BE2C (cell line): ENCODE data around the gene HOXC5.

Source experiments
- DNase-seq: peaks from one replicate; pipeline ENCODE4 v3.0.0-alpha.2; 2020
- H3K27me3 ChIP-seq: fragments of 250-450 bp; sonication (Bioruptor Pico); 2 replicates; pipeline ENCODE4 v1.5.1; 2020; ENCODE audit warnings: mild to moderate bottlenecking
- H3K36me3 ChIP-seq: fragments of 250-450 bp; sonication (Bioruptor Pico); 2 replicates; pipeline ENCODE4 v1.5.1; 2020; ENCODE audit warnings: mild to moderate bottlenecking
- H3K4me1 ChIP-seq: fragments of 250-450 bp; sonication (Bioruptor Pico); 2 replicates; pipeline ENCODE4 v1.5.1; 2020
- H3K4me3 ChIP-seq: 2 replicates; pipeline ENCODE4 v1.5.1; 2011; ENCODE audit warnings: low read depth, low read length
- H3K9me3 ChIP-seq: fragments of 250-450 bp; sonication (Bioruptor Pico); 2 replicates; pipeline ENCODE4 v1.5.1; 2020
- TF ChIP-seq, protein P1 (sequence below): IDR thresholded peaks from 2 replicates; pipeline ENCODE4 v1.5.1; 2012; ENCODE audit warnings: mild to moderate bottlenecking, low read depth, low read length

The HOXC5 gene

GRCh38 chr12:53994264-53995001, 38.4 kb upstream of the HOXC5 start:
- H3K36me3 ChIP-seq: no peaks in the 10 kb centered on the region
- no peaks in the 10 kb centered on the region for H3K9me3 ChIP-seq
- no peaks in the 10 kb centered on the region for H3K27me3 ChIP-seq
- TF ChIP-seq, protein P1, sequence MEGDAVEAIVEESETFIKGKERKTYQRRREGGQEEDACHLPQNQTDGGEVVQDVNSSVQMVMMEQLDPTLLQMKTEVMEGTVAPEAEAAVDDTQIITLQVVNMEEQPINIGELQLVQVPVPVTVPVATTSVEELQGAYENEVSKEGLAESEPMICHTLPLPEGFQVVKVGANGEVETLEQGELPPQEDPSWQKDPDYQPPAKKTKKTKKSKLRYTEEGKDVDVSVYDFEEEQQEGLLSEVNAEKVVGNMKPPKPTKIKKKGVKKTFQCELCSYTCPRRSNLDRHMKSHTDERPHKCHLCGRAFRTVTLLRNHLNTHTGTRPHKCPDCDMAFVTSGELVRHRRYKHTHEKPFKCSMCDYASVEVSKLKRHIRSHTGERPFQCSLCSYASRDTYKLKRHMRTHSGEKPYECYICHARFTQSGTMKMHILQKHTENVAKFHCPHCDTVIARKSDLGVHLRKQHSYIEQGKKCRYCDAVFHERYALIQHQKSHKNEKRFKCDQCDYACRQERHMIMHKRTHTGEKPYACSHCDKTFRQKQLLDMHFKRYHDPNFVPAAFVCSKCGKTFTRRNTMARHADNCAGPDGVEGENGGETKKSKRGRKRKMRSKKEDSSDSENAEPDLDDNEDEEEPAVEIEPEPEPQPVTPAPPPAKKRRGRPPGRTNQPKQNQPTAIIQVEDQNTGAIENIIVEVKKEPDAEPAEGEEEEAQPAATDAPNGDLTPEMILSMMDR: no peak
- DNase-seq: no peak
- H3K4me1 ChIP-seq: peaks cover 5% of the 10 kb centered on the region; the same call in 1 of the 2 replicates
- peak overlapping the region; percentile 56; the same call in 1 of the 2 replicates for H3K4me3 ChIP-seq

DNA sequence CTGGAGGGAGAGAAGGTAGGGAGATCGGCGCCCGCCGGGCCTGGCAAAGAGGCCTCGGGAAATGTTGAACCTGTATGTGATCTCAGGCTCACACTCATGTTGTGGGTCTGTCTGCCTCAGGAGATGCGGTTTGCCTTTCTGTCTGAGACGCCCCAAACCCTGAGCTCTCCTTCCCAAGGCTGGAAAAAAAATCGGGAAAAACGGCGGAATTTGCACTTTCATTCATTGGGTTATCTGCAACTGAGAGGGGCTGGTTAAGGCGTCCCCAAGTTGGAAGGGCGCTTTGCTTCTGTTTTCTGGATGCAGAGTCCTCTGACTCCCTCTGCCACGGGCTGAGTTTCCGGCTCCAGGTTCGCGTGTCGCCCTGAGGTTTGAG, 37.9 kb upstream of the HOXC5 start:
- H3K9me3 ChIP-seq: no peaks in the 10 kb centered on the region
- H3K27me3 ChIP-seq: no peaks in the 10 kb centered on the region
- TF ChIP-seq, protein P1: no peak
- DNase-seq: no peak
- H3K4me1 ChIP-seq: peaks cover 5% of the 10 kb centered on the region; the same call in 1 of the 2 replicates
- H3K4me3 ChIP-seq: peak overlapping the region; percentile 56
- no peaks in the 10 kb centered on the region for H3K36me3 ChIP-seq

DNA sequence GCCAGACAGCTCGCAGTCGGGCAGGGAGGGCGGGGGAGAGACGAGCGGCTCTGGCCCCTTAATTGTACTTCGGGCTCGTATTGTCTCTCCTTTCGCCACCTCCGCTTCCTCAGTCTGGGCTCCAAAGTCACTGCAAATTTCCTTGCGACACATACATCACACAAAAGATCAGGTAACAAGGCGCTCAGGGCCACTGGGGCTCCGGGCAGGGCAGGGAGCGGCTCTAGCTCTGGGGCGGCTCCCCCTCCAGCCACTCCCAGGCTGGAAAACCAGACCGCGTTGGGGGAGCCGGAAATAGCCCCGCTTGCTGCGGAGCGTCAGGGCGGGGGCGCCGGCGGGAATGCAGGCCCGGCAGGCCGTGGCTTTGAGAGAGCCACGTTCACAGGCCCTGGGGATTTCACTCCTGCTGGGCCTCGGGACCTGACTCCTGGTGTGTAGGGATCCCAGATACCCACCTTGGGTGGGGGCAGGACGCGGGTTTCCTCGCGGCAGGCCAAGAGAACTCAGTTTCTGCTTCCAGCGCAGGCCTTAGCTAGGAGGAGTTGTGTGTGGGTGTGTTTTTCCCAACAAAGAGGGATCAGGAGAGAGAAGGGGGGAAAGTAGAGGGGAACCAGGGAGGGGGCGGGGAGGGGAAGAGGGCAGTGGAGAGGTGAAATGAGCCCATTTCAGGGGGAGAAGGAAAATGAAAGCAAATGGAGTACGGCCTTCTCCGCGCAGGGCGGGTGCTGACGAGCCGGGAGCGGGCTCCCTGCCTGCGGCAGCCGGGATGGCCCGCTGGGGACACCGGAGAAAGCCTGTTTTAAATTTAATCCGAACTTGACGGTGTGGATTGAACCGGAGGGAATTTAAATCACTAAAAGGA, 37.2 kb upstream of the HOXC5 start:
- no peaks in the 10 kb centered on the region for H3K36me3 ChIP-seq
- DNase-seq: peak; percentile 75

DNA sequence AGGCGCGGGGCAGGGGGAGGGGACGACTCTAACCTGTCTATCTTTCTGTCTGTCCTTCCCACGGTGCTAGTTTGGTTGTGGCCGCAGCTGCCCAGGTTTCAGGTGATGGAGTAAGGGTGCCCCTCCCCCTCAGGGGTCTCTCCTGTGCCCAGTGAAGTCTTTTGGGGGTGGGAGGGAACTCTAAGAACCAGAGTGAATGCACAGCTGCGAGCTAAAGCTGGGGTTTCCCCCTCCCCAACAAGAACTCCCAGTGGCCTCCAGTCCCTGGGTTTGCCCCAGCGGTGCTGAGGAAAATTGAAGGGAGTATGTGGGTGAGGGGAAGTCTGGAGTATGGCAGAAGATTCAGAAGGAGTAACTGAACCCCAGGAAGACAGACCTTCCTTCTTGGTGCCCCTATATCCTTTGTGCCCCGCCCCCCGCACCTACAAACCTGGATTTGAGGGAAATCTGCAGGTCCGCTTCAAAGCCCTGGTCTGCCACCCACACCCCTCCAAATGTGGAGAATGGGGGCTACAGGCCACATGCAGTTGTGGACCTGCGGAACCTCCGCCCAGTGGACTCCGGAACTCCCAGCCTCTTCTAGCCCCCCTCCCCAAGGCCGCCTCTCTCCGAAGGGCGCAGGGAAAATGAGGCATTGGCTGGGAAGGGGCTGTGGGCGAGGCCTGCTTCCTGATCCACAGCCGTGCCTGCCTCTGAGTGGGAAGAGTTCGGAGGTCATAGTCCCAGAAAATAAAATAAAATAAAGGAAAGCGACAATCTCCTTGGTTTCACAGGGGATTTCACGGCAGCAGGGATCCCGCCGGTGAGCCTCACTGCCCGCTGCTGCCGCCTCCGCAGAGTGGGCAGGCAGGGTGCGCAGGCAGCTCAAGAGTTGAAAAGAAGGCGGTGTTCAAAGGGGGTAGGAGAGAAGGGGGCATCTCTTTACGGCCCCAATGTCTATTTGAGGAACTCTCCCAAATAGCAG, 36.3 kb upstream of the HOXC5 start:
- no peak for DNase-seq
- Histone ChIP-seq H3K27me3 (no peaks in the 10 kb centered on the region), H3K4me1 (peaks cover 5% of the 10 kb centered on the region; the same call in 1 of the 2 replicates), H3K36me3 (no peaks in the 10 kb centered on the region), H3K4me3 (peak overlapping the region; percentile 56), H3K9me3 (no peaks in the 10 kb centered on the region)
- TF ChIP-seq, protein P1: no peak

More for the DNA sequence above, 37.2 kb upstream of the HOXC5 start:
- no peaks in the 10 kb centered on the region for H3K27me3 ChIP-seq
- H3K4me3 ChIP-seq: peak overlapping the region; percentile 56
- H3K9me3 ChIP-seq: no peaks in the 10 kb centered on the region
- H3K4me1 ChIP-seq: peaks cover 5% of the 10 kb centered on the region; the same call in 1 of the 2 replicates
- TF ChIP-seq, protein P1: no peak

DNA sequence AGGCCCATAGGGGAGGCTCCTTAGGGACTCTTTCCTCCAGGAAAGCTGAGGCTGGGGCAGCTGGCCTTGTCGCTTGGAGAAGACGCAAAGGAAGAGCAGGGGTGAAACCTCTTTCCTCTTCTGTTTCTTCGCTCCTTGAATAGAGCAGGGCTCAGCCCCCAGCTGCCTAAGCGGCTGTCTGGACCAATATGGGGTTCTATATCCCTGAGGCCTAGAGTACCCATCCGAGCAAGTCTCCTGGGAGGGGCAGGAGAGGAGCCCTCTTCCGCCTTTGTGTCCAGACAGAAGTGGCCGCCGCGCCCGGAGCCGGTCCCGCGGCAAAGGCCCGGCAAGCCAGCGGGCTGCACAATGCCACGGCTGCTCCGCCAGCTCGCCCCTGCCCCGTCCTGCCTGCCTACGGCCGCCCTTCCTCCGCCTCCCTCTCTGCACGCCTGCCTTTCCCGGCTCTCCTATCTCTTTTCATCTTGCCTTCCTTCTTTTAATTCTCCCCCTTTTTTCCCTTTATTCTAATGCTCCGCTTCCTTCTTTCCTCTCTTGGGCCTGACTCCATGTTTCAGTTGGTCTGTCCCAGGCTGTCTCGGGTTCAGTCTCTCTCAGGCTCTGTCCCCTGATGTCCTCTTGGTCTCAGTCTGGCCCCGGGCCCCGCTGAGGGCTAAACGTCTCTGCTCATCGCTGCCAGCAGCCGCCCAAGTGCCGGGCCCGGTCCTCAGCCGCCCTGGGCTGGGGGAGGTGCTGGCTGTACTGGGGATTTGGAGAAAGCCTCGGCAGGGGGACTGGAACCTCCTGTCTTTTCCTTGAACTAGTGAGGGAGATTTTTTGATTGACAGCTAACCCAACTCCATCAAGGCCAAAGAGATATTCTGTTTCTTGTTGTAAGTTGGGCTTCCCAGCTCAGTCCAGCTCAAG, 35.4 kb upstream of the HOXC5 start:
- no peaks in the 10 kb centered on the region for H3K36me3 ChIP-seq
- H3K27me3 ChIP-seq: no peaks in the 10 kb centered on the region
- TF ChIP-seq, protein P1: no peak
- peaks cover 5% of the 10 kb centered on the region; the same call in 1 of the 2 replicates for H3K4me1 ChIP-seq
- no peaks in the 10 kb centered on the region for H3K9me3 ChIP-seq
- peak overlapping the region; percentile 95 for H3K4me3 ChIP-seq
- peak; percentile 58 for DNase-seq
